GM10248 (cell line): Measurements from ENCODE around the gene MTHFSD.

Source experiments
- CTCF ChIA-PET: fragments of 300-600 bp; sonication (Branson Sonifier 250); formaldehyde crosslinking; extraction: SDS; loops from one replicate; lab custom pipeline; 2021; ENCODE audit warnings: antibody characterized with exemption; lab: Yijun Ruan, JAX
- POLR2A ChIA-PET: fragments of 350-650 bp; sonication (Branson Sonifier 250); formaldehyde crosslinking; extraction: SDS; loops from one replicate; lab custom pipeline; 2020; ENCODE audit warnings: antibody characterized with exemption; lab: Yijun Ruan, JAX
- DNase-seq: peaks from one replicate; pipeline ENCODE4 v3.0.0; 2012; ENCODE audit errors: extremely low spot score
- TF ChIP-seq, protein P1 (sequence below): IDR thresholded peaks from 2 replicates; pipeline ENCODE4 v1.5.1; 2012; ENCODE audit warnings: mild to moderate bottlenecking, low read depth; ENCODE audit errors: extremely low read depth, missing control alignments, control extremely low read depth

The MTHFSD gene

DNA sequence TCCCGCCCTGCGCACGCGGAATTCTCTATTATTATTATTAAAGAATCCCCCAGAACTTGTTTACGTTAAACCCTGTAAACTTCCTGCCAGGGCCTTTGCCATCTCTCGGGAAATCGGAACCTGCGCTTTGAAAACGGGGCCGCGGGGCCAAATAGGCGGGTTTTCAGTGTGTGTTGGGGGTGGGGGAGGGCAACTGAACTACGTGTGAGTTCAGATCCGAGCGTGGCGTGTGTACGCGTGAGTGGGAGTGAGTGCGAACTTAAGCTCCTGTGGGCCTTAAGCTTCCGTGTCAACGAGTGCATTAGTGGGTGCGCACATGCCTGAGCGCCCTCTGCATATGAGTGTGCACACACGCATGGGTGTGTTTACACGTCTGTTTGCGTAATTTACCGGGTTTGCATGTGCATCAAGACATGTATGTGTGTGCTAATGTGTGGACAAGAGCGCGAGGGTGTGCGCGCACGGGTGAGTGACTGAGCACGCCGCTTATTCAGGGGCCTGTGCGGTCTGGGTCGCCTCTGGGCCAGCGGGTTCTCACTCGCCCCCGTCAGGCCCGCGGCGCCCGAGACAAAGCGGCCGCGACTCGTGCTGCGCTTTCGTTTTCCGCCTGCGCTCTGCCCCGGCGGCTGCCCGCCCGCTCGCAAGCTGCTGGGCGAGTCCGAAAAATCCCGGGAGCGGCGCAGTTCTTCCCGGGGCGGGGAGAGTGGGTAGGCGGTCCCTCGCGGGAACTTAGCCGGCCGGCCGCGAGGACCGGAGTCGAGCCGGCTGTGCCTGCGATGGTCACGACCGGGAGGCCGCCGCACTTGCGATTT, 45.9 kb downstream of the MTHFSD start:
- DNase-seq, result peak; percentile 52
- ChIA-PET CTCF (interaction anchor here (1.3 to 1.4 kb wide), 2 partner anchors 9 to 16 kb away, joined by 3 to 4 read pairs; no protein-coding TSS in a partner anchor), POLR2A (no interaction called here)
- TF ChIP-seq, protein P1, sequence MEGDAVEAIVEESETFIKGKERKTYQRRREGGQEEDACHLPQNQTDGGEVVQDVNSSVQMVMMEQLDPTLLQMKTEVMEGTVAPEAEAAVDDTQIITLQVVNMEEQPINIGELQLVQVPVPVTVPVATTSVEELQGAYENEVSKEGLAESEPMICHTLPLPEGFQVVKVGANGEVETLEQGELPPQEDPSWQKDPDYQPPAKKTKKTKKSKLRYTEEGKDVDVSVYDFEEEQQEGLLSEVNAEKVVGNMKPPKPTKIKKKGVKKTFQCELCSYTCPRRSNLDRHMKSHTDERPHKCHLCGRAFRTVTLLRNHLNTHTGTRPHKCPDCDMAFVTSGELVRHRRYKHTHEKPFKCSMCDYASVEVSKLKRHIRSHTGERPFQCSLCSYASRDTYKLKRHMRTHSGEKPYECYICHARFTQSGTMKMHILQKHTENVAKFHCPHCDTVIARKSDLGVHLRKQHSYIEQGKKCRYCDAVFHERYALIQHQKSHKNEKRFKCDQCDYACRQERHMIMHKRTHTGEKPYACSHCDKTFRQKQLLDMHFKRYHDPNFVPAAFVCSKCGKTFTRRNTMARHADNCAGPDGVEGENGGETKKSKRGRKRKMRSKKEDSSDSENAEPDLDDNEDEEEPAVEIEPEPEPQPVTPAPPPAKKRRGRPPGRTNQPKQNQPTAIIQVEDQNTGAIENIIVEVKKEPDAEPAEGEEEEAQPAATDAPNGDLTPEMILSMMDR, result no peak

DNA sequence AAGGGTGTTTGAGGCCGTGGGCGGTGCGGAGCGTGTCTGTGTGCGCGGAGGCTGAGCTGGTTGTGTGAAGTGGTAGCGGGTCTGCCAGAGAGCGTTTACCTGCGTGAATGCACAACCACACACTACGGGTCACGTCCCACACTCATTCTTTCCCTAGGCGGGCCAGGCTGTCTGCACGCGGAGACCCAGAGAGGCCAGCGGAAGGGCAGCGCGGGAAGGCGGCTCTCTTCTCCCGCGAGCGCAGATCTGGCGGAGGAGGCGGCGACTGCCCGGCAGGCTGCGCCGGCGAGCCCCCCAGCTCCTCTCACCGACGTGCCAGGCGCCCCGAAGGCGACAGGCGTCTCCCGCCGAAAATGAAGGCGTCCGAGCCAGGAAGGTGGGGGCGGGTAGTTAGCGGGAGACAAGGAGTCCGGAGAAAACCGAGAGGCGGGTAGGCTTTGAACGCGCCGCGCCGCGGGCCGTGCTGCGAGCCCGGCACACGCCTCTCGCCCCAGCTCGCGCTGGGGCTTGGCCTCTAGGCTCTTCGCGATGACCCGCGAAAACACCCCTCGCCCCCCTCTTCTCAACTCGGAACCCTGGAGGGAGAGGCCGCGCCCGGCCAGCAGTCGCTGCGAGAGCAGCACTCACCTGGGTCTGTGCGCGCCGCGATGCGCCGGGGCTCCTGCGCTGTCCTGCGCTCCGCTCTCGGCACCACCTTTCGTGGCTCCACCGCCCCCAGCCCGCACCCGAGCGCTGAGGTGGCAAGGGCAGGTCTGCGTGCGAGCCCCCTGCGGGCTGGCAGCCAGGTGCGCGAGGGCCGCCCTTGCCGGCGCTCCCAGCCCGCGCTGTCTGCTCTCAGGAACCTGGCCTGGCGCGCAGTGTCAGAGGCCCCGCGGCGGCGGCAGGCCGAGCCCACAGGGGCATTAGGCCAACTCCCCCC, 46.7 kb downstream of the MTHFSD start:
- DNase-seq, result no peak
- ChIA-PET POLR2A (no interaction called here), CTCF (interaction anchor here (1.3 kb wide), 1 partner anchor 10 kb away, joined by 4 read pairs; no protein-coding TSS in a partner anchor)
- TF ChIP-seq, protein P1, result no peak

DNA sequence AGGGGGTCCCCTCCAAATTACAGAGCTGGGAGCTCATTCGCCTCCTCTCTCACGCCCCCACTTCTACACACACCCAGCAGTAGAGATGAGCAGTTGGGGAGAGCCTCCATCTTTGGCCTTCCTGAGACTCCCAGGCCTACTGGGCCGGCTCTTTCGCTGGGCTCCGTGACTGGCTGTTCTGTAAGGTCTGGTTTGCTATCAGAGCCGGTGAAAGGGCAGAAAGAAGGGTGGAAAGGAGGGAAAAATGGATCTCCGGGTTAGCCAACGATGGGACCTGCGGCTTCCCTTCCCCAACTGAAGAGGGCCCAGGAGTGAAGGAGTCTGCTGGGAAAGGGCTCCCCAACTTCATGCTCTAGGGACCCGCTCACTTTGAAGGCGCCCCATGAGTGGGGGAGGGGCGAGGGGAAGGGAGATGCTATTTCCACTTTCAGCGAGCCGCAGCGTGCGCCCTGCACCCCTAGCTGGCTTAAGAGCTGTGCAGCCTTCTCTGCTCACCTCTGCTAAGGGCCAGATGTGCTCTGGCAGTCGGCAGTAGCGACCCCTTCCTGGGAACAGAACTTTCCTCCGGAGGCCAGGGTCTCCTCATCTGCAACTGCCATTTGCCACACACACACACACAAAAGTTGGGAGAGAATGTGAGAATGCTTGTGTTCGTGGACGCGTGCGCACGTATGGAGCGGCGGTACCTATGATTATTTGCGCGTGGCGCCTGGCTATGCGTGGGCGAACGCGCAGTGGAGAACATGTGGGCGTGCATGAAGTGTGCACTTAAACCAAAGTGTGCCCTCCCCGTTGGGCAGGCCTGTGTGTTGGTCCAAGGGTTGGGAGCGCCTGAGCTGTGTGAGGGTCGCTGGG, 47.6 kb downstream of the MTHFSD start:
- ChIA-PET CTCF (no interaction called here), POLR2A (no interaction called here)
- TF ChIP-seq, protein P1, result no peak
- no peak for DNase-seq

DNA sequence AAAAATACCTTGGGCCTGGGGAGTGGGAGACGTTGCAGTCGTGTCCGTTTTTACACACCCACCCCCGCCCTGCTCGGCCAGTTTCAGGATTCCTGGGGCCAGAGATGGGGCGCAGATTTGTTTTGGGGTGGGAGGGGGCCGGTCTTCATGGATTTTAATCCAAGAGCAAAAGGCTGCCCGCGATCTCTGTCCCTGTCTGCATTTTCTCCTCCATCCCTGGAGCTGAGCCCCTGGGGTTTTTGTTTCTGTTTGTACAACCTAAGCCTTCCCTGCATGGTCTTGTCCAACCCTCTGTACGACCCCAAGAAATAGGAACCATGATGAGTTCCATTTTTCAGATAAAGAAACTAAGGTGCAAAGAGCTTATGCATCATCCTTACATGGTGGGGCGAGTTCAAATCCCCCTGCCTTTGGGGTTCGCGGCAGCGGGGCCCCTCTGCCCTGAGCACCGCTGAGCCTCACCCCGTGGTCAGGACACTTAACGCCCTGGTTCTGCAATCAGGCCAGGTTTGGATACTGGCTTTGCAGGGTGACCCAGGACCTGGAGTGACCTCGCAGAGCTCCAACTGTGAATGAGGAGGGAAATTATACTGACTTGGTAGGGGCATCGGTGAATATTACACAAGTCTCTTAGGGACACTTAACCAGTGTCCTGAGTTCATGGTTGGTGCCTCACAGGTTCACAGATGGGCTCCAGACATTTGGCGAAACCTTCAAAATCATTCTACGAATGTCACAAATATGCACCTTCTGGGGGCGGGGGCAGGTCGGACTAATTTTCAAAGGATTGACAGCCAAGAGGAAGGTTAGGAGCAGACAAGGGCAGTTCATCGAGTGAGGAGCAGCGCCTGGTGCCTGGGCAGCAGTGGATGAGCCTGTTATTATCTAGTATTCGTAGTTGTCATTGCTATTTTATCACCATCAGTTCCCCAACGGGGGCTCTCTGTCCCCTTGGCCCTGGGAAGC, 48.9 kb downstream of the MTHFSD start:
- no peak for DNase-seq
- TF ChIP-seq, protein P1, result no peak
- ChIA-PET CTCF (no interaction called here), POLR2A (no interaction called here)

DNA sequence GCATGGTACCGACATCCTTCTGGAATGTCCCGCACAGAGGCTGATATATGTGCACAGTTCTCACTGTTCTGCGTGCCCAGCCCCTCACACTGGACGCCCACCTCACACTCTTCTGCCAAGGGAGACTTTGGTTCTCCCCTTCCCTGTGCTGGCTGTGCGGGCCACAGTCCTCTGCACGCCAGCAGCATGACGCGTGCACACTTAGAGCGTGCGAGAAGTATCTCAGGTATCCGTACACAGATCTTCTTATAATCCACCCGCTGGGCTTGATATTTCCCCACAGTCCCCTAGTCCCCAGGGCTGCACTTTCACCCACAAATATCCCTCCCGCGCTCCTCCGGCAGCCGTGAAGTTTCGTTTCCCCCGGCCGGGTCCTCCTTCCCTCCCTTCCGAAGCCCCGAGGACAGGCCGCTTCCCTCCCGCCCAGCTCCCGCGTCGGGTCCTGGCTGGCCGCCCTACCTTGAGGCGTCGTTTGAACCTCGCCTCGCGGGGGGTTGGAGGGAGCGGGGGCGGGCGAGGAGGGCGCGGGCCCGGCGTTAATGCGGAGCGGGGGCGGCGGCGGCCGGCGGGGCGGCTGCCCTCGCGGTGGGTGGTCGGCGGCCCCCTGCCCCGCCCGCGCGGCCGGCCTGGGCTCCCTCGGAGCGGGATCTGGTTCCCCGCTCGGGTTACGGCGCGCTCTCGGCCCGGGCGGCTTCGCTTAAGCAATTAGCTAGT, 49.7 kb downstream of the MTHFSD start:
- POLR2A ChIA-PET, result no interaction called here
- TF ChIP-seq, protein P1, result no peak
- no peak for DNase-seq
- CTCF ChIA-PET, result no interaction called here
